Activated naive CD4-positive, alpha-beta T cell treated with anti-CD3 and anti-CD28 coated beads for 36 hours (primary cell): ENCODE data around the gene HTR7. TPM values are rescaled to one million over a fixed set of nuclear protein-coding genes. Genes with fewer than 3 reads are reported as not detected.

ENCODE experiments used
- CTCF ChIA-PET: fragments of 350-600 bp; sonication (Branson Sonifier 250); formaldehyde crosslinking; loops from one replicate; lab custom pipeline; 2021; ENCODE audit warnings: antibody characterized with exemption; lab: Charles Lee
- DNase-seq: peaks from one replicate; pipeline ENCODE4 v3.0.0-alpha.2; 2020
- H3K27ac Mint-ChIP-seq: one replicate; pipeline ENCODE4 v1.8.0; 2021; ENCODE audit warnings: mild to moderate bottlenecking, mixed read lengths
- H3K27me3 Mint-ChIP-seq: one replicate; pipeline ENCODE4 v1.8.0; 2021; ENCODE audit warnings: low read depth, mixed read lengths
- H3K36me3 Mint-ChIP-seq: one replicate; pipeline ENCODE4 v1.8.0; 2021; ENCODE audit warnings: low read depth, mixed read lengths
- H3K4me1 Mint-ChIP-seq: one replicate; pipeline ENCODE4 v1.8.0; 2021; ENCODE audit warnings: low read depth, mixed read lengths
- H3K4me3 Mint-ChIP-seq: one replicate; pipeline ENCODE4 v1.8.0; 2021; ENCODE audit warnings: mild to moderate bottlenecking, moderate library complexity, mixed read lengths
- H3K9me3 Mint-ChIP-seq: one replicate; pipeline ENCODE4 v1.8.0; 2021; ENCODE audit warnings: mixed read lengths
- intact Hi-C: fragments of 100-400 bp; cut with micrococcal nuclease; formaldehyde crosslinking; loops from one replicate; pipeline ENCODE4 v1.15.1; 2023
- total RNA-seq, 2 experiments: library from RNA; stranded (reverse); gene quantifications; one replicate each; pipeline ENCODE4 v1.2.3, GENCODE V29; 2021

HTR7 gene
- total RNA-seq, 2 experiments from 2014 or later: 0.10 TPM; not detected in 1

GRCh38 chr10:90879062-90879461, 21.2 kb upstream of the HTR7 start:
- no peak overlapping the region for H3K27ac Mint-ChIP-seq
- no peaks in the 10 kb centered on the region for H3K27me3 Mint-ChIP-seq
- no peak for DNase-seq
- no peaks in the 10 kb centered on the region for H3K9me3 Mint-ChIP-seq
- no peak overlapping the region for H3K4me3 Mint-ChIP-seq
- H3K4me1 Mint-ChIP-seq: peaks cover 3% of the 10 kb centered on the region
- H3K36me3 Mint-ChIP-seq: peaks cover 30% of the 10 kb centered on the region
- CTCF ChIA-PET: interaction anchor here (0.5 to 1.5 kb wide), 15 partner anchors 8 to 960 kb away, joined by 3 to 12 read pairs (median 4); partner anchors contain the start of gene HTR7
- intact Hi-C loops: loop anchor here (10.0 kb wide), 2 partner anchors 1026 to 1234 kb away; partner anchors contain the start of genes FGFBP3 and PANK1

GRCh38 chr10:90872648-90873020, 14.8 kb upstream of the HTR7 start:
- Mint-ChIP-seq H3K4me1 (peaks cover 24% of the 10 kb centered on the region), H3K27me3 (peaks cover 13% of the 10 kb centered on the region), H3K4me3 (peak overlapping the region; percentile 96), H3K36me3 (peaks cover 18% of the 10 kb centered on the region), H3K9me3 (no peaks in the 10 kb centered on the region), H3K27ac (peak overlapping the region; percentile 90)
- CTCF ChIA-PET: interaction anchor here (2.3 to 2.7 kb wide), 2 partner anchors 10 to 15 kb away, joined by 11 to 15 read pairs; partner anchors contain the start of gene HTR7
- DNase-seq: peak; percentile 58
- intact Hi-C loops: loop anchor here (1.0 to 10.0 kb wide), 10 partner anchors 34 to 1455 kb away; partner anchors contain the start of genes FGFBP3, HECTD2, PANK1 and PCGF5

- CTCF ChIA-PET: interaction anchor here (0.9 to 2.7 kb wide), 4 partner anchors 10 to 124 kb away, joined by 3 to 15 read pairs (median 8); partner anchors contain the start of gene HTR7
- DNase-seq: peak; percentile 89
- H3K9me3 Mint-ChIP-seq: no peaks in the 10 kb centered on the region
- H3K27ac Mint-ChIP-seq: peak within 1 kb of the TSS; percentile 90
- peaks cover 24% of the 10 kb centered on the region for H3K4me1 Mint-ChIP-seq
- H3K36me3 Mint-ChIP-seq: peaks cover 14% of the 10 kb centered on the region
- H3K27me3 Mint-ChIP-seq: peaks cover 14% of the 10 kb centered on the region
- intact Hi-C loops: loop anchor here (1.0 to 10.0 kb wide), 17 partner anchors 14 to 1455 kb away; partner anchors contain the start of genes FGFBP3, HECTD2, HTR7 and KIF20B
- peak within 1 kb of the TSS; percentile 96 for H3K4me3 Mint-ChIP-seq
Measured at GRCh38 chr10:90871766-90872647, 14.2 kb upstream of the HTR7 start, which contains the start of gene RPP30. TSS of gene RPP30 (plus strand) at chr10:90871974. CDS start at chr10:90871987, 13 bp downstream.

- Mint-ChIP-seq H3K9me3 (no peaks in the 10 kb centered on the region), H3K27ac (peak overlapping the region; percentile 90), H3K36me3 (peaks cover 9% of the 10 kb centered on the region), H3K4me1 (peaks cover 24% of the 10 kb centered on the region), H3K4me3 (peak overlapping the region; percentile 96), H3K27me3 (peaks cover 14% of the 10 kb centered on the region)
- CTCF ChIA-PET: interaction anchor here (0.5 to 2.7 kb wide), 6 partner anchors 8 to 123 kb away, joined by 3 to 15 read pairs (median 5); partner anchors contain the start of gene HTR7
- DNase-seq: peak; percentile 75
- intact Hi-C loops: loop anchor here (1.0 to 10.0 kb wide), 11 partner anchors 13 to 1454 kb away; partner anchors contain the start of genes FGFBP3, HTR7, KIF20B and PANK1
Measured at GRCh38 chr10:90871279-90871765, 13.5 kb upstream of the HTR7 start.

- Mint-ChIP-seq H3K27ac (no peak overlapping the region), H3K27me3 (peaks cover 22% of the 10 kb centered on the region), H3K36me3 (no peaks in the 10 kb centered on the region), H3K4me1 (peaks cover 3% of the 10 kb centered on the region), H3K9me3 (no peaks in the 10 kb centered on the region), H3K4me3 (no peak overlapping the region)
- intact Hi-C loops: no loop called here
- CTCF ChIA-PET: interaction anchor here (0.7 to 1.9 kb wide), 8 partner anchors 9 to 143 kb away, joined by 3 to 6 read pairs (median 3); no protein-coding TSS in a partner anchor
- no peak for DNase-seq
Measured at GRCh38 chr10:90866050-90866598, 8.3 kb upstream of the HTR7 start.

- no peaks in the 10 kb centered on the region for H3K36me3 Mint-ChIP-seq
- no peaks in the 10 kb centered on the region for H3K9me3 Mint-ChIP-seq
- H3K27me3 Mint-ChIP-seq: peaks cover 24% of the 10 kb centered on the region
- no peaks in the 10 kb centered on the region for H3K4me1 Mint-ChIP-seq
- DNase-seq: no peak
- CTCF ChIA-PET: interaction anchor here (0.7 to 1.9 kb wide), 8 partner anchors 14 to 1043 kb away, joined by 3 to 6 read pairs (median 3); no protein-coding TSS in a partner anchor
- H3K4me3 Mint-ChIP-seq: no peak overlapping the region
- intact Hi-C loops: no loop called here
- H3K27ac Mint-ChIP-seq: no peak overlapping the region
Measured at GRCh38 chr10:90865401-90865800, 7.6 kb upstream of the HTR7 start.

- H3K4me1 Mint-ChIP-seq: peaks cover 4% of the 10 kb centered on the region
- H3K27ac Mint-ChIP-seq: no peak overlapping the region
- peak; percentile 10 for DNase-seq
- CTCF ChIA-PET: interaction anchor here (0.7 to 2.7 kb wide), 3 partner anchors 9 to 112 kb away, joined by 3 to 15 read pairs (median 3); partner anchors contain the start of gene RPP30
- H3K9me3 Mint-ChIP-seq: no peaks in the 10 kb centered on the region
- intact Hi-C loops: loop anchor here (1.0 to 2.0 kb wide), 3 partner anchors 112 to 1070 kb away; no protein-coding TSS in a partner anchor
- H3K36me3 Mint-ChIP-seq: no peaks in the 10 kb centered on the region
- H3K4me3 Mint-ChIP-seq: no peak overlapping the region
- H3K27me3 Mint-ChIP-seq: peaks cover 28% of the 10 kb centered on the region
Measured at GRCh38 chr10:90862908-90863514, 5.2 kb upstream of the HTR7 start.

GRCh38 chr10:90860790-90861189, 3.0 kb upstream of the HTR7 start:
- intact Hi-C loops: no loop called here
- Mint-ChIP-seq H3K9me3 (no peaks in the 10 kb centered on the region), H3K27me3 (peaks cover 38% of the 10 kb centered on the region), H3K4me1 (peaks cover 7% of the 10 kb centered on the region), H3K36me3 (no peaks in the 10 kb centered on the region), H3K27ac (no peak overlapping the region), H3K4me3 (no peak overlapping the region)
- no peak for DNase-seq
- CTCF ChIA-PET: interaction anchor here (0.7 to 1.4 kb wide), 3 partner anchors 22 to 1089 kb away, joined by 3 to 4 read pairs (median 3); no protein-coding TSS in a partner anchor

- peaks cover 48% of the 10 kb centered on the region for H3K27me3 Mint-ChIP-seq
- H3K4me3 Mint-ChIP-seq: no peak overlapping the region
- peaks cover 7% of the 10 kb centered on the region for H3K4me1 Mint-ChIP-seq
- no peak for DNase-seq
- CTCF ChIA-PET: no interaction called here
- intact Hi-C loops: no loop called here
- no peak overlapping the region for H3K27ac Mint-ChIP-seq
- H3K36me3 Mint-ChIP-seq: no peaks in the 10 kb centered on the region
- H3K9me3 Mint-ChIP-seq: no peaks in the 10 kb centered on the region
Measured at GRCh38 chr10:90859321-90859751, 1.5 kb upstream of the HTR7 start.

- Mint-ChIP-seq H3K36me3 (no peaks in the 10 kb centered on the region), H3K4me1 (peaks cover 7% of the 10 kb centered on the region), H3K27ac (no peak overlapping the region), H3K27me3 (peaks cover 54% of the 10 kb centered on the region), H3K4me3 (peak overlapping the region; percentile 74), H3K9me3 (no peaks in the 10 kb centered on the region)
- CTCF ChIA-PET: interaction anchor here (0.6 to 2.0 kb wide), 3 partner anchors 13 to 21 kb away, joined by 4 to 11 read pairs (median 5); partner anchors contain the start of gene RPP30
- intact Hi-C loops: loop anchor here (1.0 kb wide), 1 partner anchor 13 kb away; the partner anchor contains the start of gene RPP30
- DNase-seq: no peak
Measured at GRCh38 chr10:90858461-90858968, 676 bp upstream of the HTR7 start.
